ENCODE measurements around the gene NEURL4.

- TF ChIP-seq CTCF (conservative IDR thresholded peaks at IDR 0.05; ENCODE audit: low read depth, low read length) (no peak), EZH2phosphoT487 (IDR thresholded peaks at IDR 0.05; ENCODE audit: borderline replicate concordance, low read length) (no peak)
These were observed 38.9 kb upstream of the NEURL4 start for GRCh38 chr17:7367918-7368598.
